ENCODE measurements around the gene ZNF423.

ZNF423 gene

GRCh38 chr16:49499869-49500610, 355.9 kb downstream of the ZNF423 start:
- no peak for DNase-seq

- DNase-seq, result no peak
These were observed 356.5 kb downstream of the ZNF423 start for GRCh38 chr16:49499414-49499785.

GRCh38 chr16:49498666-49499413, 357.1 kb downstream of the ZNF423 start:
- DNase-seq, result no peak

- no peak for DNase-seq
These were observed 357.6 kb downstream of the ZNF423 start for GRCh38 chr16:49498264-49498663.

GRCh38 chr16:49497466-49497865, 358.4 kb downstream of the ZNF423 start:
- DNase-seq, result no peak

GRCh38 chr16:49496656-49497055, 359.3 kb downstream of the ZNF423 start:
- DNase-seq, result no peak

- DNase-seq, result no peak
These were observed 360.1 kb downstream of the ZNF423 start for GRCh38 chr16:49495596-49496355.

- DNase-seq, result no peak
These were observed 360.9 kb downstream of the ZNF423 start for GRCh38 chr16:49494891-49495566.

- no peak for DNase-seq
These were observed 361.4 kb downstream of the ZNF423 start for GRCh38 chr16:49494474-49494873.

GRCh38 chr16:49493836-49494235, 362.1 kb downstream of the ZNF423 start:
- no peak for DNase-seq

- DNase-seq, result no peak
These were observed 362.9 kb downstream of the ZNF423 start for GRCh38 chr16:49492896-49493626.

- peak; percentile 70 for DNase-seq
These were observed 363.8 kb downstream of the ZNF423 start for GRCh38 chr16:49491771-49492761.

- DNase-seq, result no peak
These were observed 364.7 kb downstream of the ZNF423 start for GRCh38 chr16:49491106-49491670.

- DNase-seq, result no peak
These were observed 365.6 kb downstream of the ZNF423 start for GRCh38 chr16:49490321-49490705.

- DNase-seq, result no peak
These were observed 366.1 kb downstream of the ZNF423 start for GRCh38 chr16:49489686-49490320.

GRCh38 chr16:49488740-49489525, 367.0 kb downstream of the ZNF423 start:
- DNase-seq, result no peak

- DNase-seq, result no peak
These were observed 367.6 kb downstream of the ZNF423 start for GRCh38 chr16:49488336-49488735.

- no peak for DNase-seq
These were observed 368.2 kb downstream of the ZNF423 start for GRCh38 chr16:49487746-49488145.

- DNase-seq, result no peak
These were observed 369.5 kb downstream of the ZNF423 start for GRCh38 chr16:49486400-49486799.
